ENCODE results near the gene EIF2S1.
"Not testable (repeated sequence)": the region's sequence is repeated elsewhere in the genome, so short reads cannot be mapped to it uniquely, and the experiment has no call there.

Gene EIF2S1

GRCh38 chr14:67415610-67416009 is 55.5 kb downstream of the EIF2S1 start:
- H3K18ac ChIP-seq (ENCODE audit: low read depth in 1 of 2, low read length in 2 of 2); H3K27ac ChIP-seq (ENCODE audit: low read length, poor library complexity, severe bottlenecking); H3K36me3 ChIP-seq (ENCODE audit: control insufficient read depth in 1 of 2, insufficient read depth in 2 of 2, low read depth in 1 of 2, low read length in 2 of 2); H3K79me1 ChIP-seq (replicated peaks; ENCODE audit: low read length, poor library complexity, severe bottlenecking); H3K4me2 ChIP-seq (ENCODE audit: low read length, poor library complexity, severe bottlenecking); DNase-seq; H2BK12ac ChIP-seq (ENCODE audit: low read length in 2 of 2); H3K4me3 ChIP-seq (ENCODE audit: insufficient read depth in 1 of 2, low read depth in 1 of 2, low read length in 2 of 2); H4K8ac ChIP-seq (ENCODE audit: low read length); H3K4ac ChIP-seq (ENCODE audit: low read depth in 1 of 2, low read length in 2 of 2); H2BK120ac ChIP-seq (ENCODE audit: low read depth, low read length); H2BK15ac ChIP-seq (ENCODE audit: low read depth, poor library complexity, severe bottlenecking); H2AK5ac ChIP-seq (ENCODE audit: low read length, severe bottlenecking); H3K23ac ChIP-seq (ENCODE audit: low read length in 2 of 2); H4K91ac ChIP-seq (ENCODE audit: low read length); H3K27me3 ChIP-seq (ENCODE audit: control insufficient read depth in 1 of 2, insufficient read depth in 1 of 2, low read length in 2 of 2); H3K9me3 ChIP-seq (ENCODE audit: control insufficient read depth, low read length); H2AFZ ChIP-seq (ENCODE audit: low read depth, low read length); H2BK5ac ChIP-seq (ENCODE audit: low read depth, low read length, poor library complexity, severe bottlenecking); H3K9ac ChIP-seq (ENCODE audit: low read length); H3K14ac ChIP-seq (ENCODE audit: low read length in 2 of 2): not testable (repeated sequence)
- peaks cover 21% of the 10 kb centered on the region for H3K4me1 ChIP-seq (ENCODE audit: control insufficient read depth, insufficient read depth, low read depth, low read length)
- 97% methylated on average over 5 of the region's 5 CpGs for WGBS

GRCh38 chr14:67416085-67416484 is 56.0 kb downstream of the EIF2S1 start:
- H3K27me3 ChIP-seq (ENCODE audit: control insufficient read depth in 1 of 2, insufficient read depth in 1 of 2, low read length in 2 of 2): no peaks in the 10 kb centered on the region
- no peak overlapping the region for H3K27ac ChIP-seq (ENCODE audit: low read length, poor library complexity, severe bottlenecking)

GRCh38 chr14:67416810-67417209 is 56.7 kb downstream of the EIF2S1 start:
- H2BK12ac ChIP-seq (ENCODE audit: low read length in 2 of 2): no peak overlapping the region
- no peak overlapping the region for H2BK15ac ChIP-seq (ENCODE audit: low read depth, poor library complexity, severe bottlenecking)

More at GRCh38 chr14:67416085-67416484, 56.0 kb downstream of the EIF2S1 start:
- no peak overlapping the region for H2BK120ac ChIP-seq (ENCODE audit: low read depth, low read length)
- no peak overlapping the region for H2AFZ ChIP-seq (ENCODE audit: low read depth, low read length)
- H3K9me3 ChIP-seq (ENCODE audit: control insufficient read depth, low read length): no peaks in the 10 kb centered on the region
- H2BK15ac ChIP-seq (ENCODE audit: low read depth, poor library complexity, severe bottlenecking): no peak overlapping the region
- H3K4me3 ChIP-seq (ENCODE audit: insufficient read depth in 1 of 2, low read depth in 1 of 2, low read length in 2 of 2): no peak overlapping the region
- H3K4me1 ChIP-seq (ENCODE audit: control insufficient read depth, insufficient read depth, low read depth, low read length): peaks cover 21% of the 10 kb centered on the region
- H3K18ac ChIP-seq (ENCODE audit: low read depth in 1 of 2, low read length in 2 of 2): no peak overlapping the region
- no peak for DNase-seq
- H3K14ac ChIP-seq (ENCODE audit: low read length in 2 of 2): no peak overlapping the region
- H2AK5ac ChIP-seq (ENCODE audit: low read length, severe bottlenecking): no peak overlapping the region
- no peak overlapping the region for H2BK12ac ChIP-seq (ENCODE audit: low read length in 2 of 2)
- H3K4ac ChIP-seq (ENCODE audit: low read depth in 1 of 2, low read length in 2 of 2): no peak overlapping the region
- no peak overlapping the region for H2BK5ac ChIP-seq (ENCODE audit: low read depth, low read length, poor library complexity, severe bottlenecking)
- H3K23ac ChIP-seq (ENCODE audit: low read length in 2 of 2): no peak overlapping the region
- H3K79me1 ChIP-seq (replicated peaks; ENCODE audit: low read length, poor library complexity, severe bottlenecking): no peaks in the 10 kb centered on the region
- H3K36me3 ChIP-seq (ENCODE audit: control insufficient read depth in 1 of 2, insufficient read depth in 2 of 2, low read depth in 1 of 2, low read length in 2 of 2): no peaks in the 10 kb centered on the region
- whole genome bisulfite sequencing: 88% methylated on average over 7 of the region's 8 CpGs
- no peak overlapping the region for H3K9ac ChIP-seq (ENCODE audit: low read length)
- H4K8ac ChIP-seq (ENCODE audit: low read length): peak overlapping the region; percentile 50
- H4K91ac ChIP-seq (ENCODE audit: low read length): no peak overlapping the region
- H3K4me2 ChIP-seq (ENCODE audit: low read length, poor library complexity, severe bottlenecking): no peak overlapping the region

GRCh38 chr14:67417633-67418032 is 57.5 kb downstream of the EIF2S1 start:
- H3K4me3 ChIP-seq (ENCODE audit: insufficient read depth in 1 of 2, low read depth in 1 of 2, low read length in 2 of 2): no peak overlapping the region
- H3K9me3 ChIP-seq (ENCODE audit: control insufficient read depth, low read length): no peaks in the 10 kb centered on the region
- no peak overlapping the region for H3K23ac ChIP-seq (ENCODE audit: low read length in 2 of 2)
- no peak overlapping the region for H3K9ac ChIP-seq (ENCODE audit: low read length)
- no peak overlapping the region for H4K8ac ChIP-seq (ENCODE audit: low read length)
- H4K91ac ChIP-seq (ENCODE audit: low read length): no peak overlapping the region
- no peak overlapping the region for H2AFZ ChIP-seq (ENCODE audit: low read depth, low read length)
- H3K27ac ChIP-seq (ENCODE audit: low read length, poor library complexity, severe bottlenecking): no peak overlapping the region
- no peaks in the 10 kb centered on the region for H3K79me1 ChIP-seq (replicated peaks; ENCODE audit: low read length, poor library complexity, severe bottlenecking)
- H3K4me2 ChIP-seq (ENCODE audit: low read length, poor library complexity, severe bottlenecking): no peak overlapping the region
- H2AK5ac ChIP-seq (ENCODE audit: low read length, severe bottlenecking): no peak overlapping the region
- H2BK12ac ChIP-seq (ENCODE audit: low read length in 2 of 2): no peak overlapping the region
- H3K18ac ChIP-seq (ENCODE audit: low read depth in 1 of 2, low read length in 2 of 2): no peak overlapping the region
- WGBS: 79% methylated on average over 2 of the region's 3 CpGs
- peak; percentile 55 for DNase-seq
- H3K14ac ChIP-seq (ENCODE audit: low read length in 2 of 2): no peak overlapping the region
- no peak overlapping the region for H2BK15ac ChIP-seq (ENCODE audit: low read depth, poor library complexity, severe bottlenecking)
- no peak overlapping the region for H2BK5ac ChIP-seq (ENCODE audit: low read depth, low read length, poor library complexity, severe bottlenecking)
- no peaks in the 10 kb centered on the region for H3K36me3 ChIP-seq (ENCODE audit: control insufficient read depth in 1 of 2, insufficient read depth in 2 of 2, low read depth in 1 of 2, low read length in 2 of 2)
- no peak overlapping the region for H3K4ac ChIP-seq (ENCODE audit: low read depth in 1 of 2, low read length in 2 of 2)
- no peaks in the 10 kb centered on the region for H3K27me3 ChIP-seq (ENCODE audit: control insufficient read depth in 1 of 2, insufficient read depth in 1 of 2, low read length in 2 of 2)
- H2BK120ac ChIP-seq (ENCODE audit: low read depth, low read length): no peak overlapping the region
- H3K4me1 ChIP-seq (ENCODE audit: control insufficient read depth, insufficient read depth, low read depth, low read length): peaks cover 10% of the 10 kb centered on the region

More at GRCh38 chr14:67416810-67417209, 56.7 kb downstream of the EIF2S1 start:
- no peak overlapping the region for H3K4me2 ChIP-seq (ENCODE audit: low read length, poor library complexity, severe bottlenecking)
- H2BK120ac ChIP-seq (ENCODE audit: low read depth, low read length): no peak overlapping the region
- no peak overlapping the region for H3K27ac ChIP-seq (ENCODE audit: low read length, poor library complexity, severe bottlenecking)
- no peak overlapping the region for H2BK5ac ChIP-seq (ENCODE audit: low read depth, low read length, poor library complexity, severe bottlenecking)
- no peak overlapping the region for H3K9ac ChIP-seq (ENCODE audit: low read length)
- H3K14ac ChIP-seq (ENCODE audit: low read length in 2 of 2): no peak overlapping the region
- H3K79me1 ChIP-seq (replicated peaks; ENCODE audit: low read length, poor library complexity, severe bottlenecking): no peaks in the 10 kb centered on the region
- WGBS: 100% methylated on average over 2 of the region's 2 CpGs
- H3K4me3 ChIP-seq (ENCODE audit: insufficient read depth in 1 of 2, low read depth in 1 of 2, low read length in 2 of 2): no peak overlapping the region
- H3K9me3 ChIP-seq (ENCODE audit: control insufficient read depth, low read length): no peaks in the 10 kb centered on the region
- H4K8ac ChIP-seq (ENCODE audit: low read length): no peak overlapping the region
- DNase-seq: no peak
- no peak overlapping the region for H2AK5ac ChIP-seq (ENCODE audit: low read length, severe bottlenecking)
- H4K91ac ChIP-seq (ENCODE audit: low read length): no peak overlapping the region
- H3K18ac ChIP-seq (ENCODE audit: low read depth in 1 of 2, low read length in 2 of 2): no peak overlapping the region
- H3K23ac ChIP-seq (ENCODE audit: low read length in 2 of 2): no peak overlapping the region
- no peak overlapping the region for H2AFZ ChIP-seq (ENCODE audit: low read depth, low read length)
- H3K27me3 ChIP-seq (ENCODE audit: control insufficient read depth in 1 of 2, insufficient read depth in 1 of 2, low read length in 2 of 2): no peaks in the 10 kb centered on the region
- no peaks in the 10 kb centered on the region for H3K36me3 ChIP-seq (ENCODE audit: control insufficient read depth in 1 of 2, insufficient read depth in 2 of 2, low read depth in 1 of 2, low read length in 2 of 2)
- H3K4ac ChIP-seq (ENCODE audit: low read depth in 1 of 2, low read length in 2 of 2): no peak overlapping the region
- H3K4me1 ChIP-seq (ENCODE audit: control insufficient read depth, insufficient read depth, low read depth, low read length): peaks cover 15% of the 10 kb centered on the region

All from mesenchymal stem cell (in vitro differentiated cells and primary cell).